HFF-Myc (cell line): ENCODE results near the gene PTH.

Source experiments
- DNase-seq: peaks from one replicate; pipeline ENCODE4 v3.0.0-alpha.2; 2011; ENCODE audit warnings: low read depth; ENCODE audit errors: extremely low read depth
- H3K4me3 ChIP-seq: replicated peaks from 2 replicates; pipeline ENCODE4 v1.5.1; 2011; ENCODE audit warnings: low read depth, mild to moderate bottlenecking, control low read depth, low read length
- CTCF ChIP-seq: IDR thresholded peaks from 2 replicates; pipeline ENCODE4 v1.5.1; 2012; ENCODE audit warnings: mild to moderate bottlenecking, low read depth, low read length, control low read depth; ENCODE audit errors: missing control alignments

Gene PTH

DNA sequence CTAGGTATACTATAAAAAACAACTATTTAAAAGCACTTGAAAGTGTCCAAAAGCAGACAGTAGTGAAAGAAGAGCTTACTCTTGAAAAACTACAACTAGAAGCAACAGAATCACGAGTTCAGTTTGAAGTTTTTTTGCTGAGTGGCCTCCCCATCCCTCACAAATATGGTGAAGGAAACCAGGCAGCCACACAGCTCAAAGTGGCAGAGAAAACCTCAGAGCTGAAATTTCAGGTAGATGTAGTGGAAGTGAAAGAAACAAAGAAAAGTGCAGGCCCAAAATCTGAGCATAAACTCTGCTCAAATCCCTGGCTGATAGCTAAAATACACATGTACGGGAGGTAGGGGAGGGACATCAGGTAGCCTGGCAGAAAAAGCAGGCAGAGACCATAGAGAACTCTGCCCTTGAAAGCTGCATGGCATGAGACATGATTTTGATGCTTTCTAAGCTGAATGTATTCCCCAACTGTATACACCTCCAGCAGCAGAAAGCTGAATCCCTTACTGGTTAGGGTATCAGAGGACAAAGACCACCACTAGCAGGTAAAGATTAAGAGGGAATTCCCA is 44.9 kb downstream of the PTH start:
- DNase-seq = no peak
- no peak for TF ChIP-seq CTCF
- no peak overlapping the region for H3K4me3 ChIP-seq

DNA sequence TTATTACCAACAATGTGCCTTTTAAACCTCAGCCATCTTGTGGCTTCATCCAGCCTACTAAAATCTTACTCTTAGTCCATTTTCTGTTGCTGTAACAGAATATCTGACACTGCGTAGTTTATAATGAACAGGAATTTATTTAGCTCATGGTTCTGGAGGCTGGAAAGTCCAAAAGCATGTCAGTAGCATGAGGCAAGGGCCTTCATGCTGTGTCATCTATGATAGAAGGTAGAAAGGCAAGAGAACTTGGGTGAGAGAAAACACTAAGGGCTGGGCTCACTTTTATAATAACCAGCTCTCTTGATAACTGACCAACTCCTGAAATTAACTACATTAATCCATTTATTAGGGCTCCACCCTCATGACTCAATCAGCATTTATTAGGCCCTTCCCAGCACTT is 46.3 kb downstream of the PTH start:
- no peak for TF ChIP-seq CTCF
- no peak overlapping the region for H3K4me3 ChIP-seq
- DNase-seq = no peak

GRCh38 chr11:13448876-13449275 is 46.9 kb downstream of the PTH start:
- DNase-seq = no peak
- no peak for TF ChIP-seq CTCF
- H3K4me3 ChIP-seq = no peak overlapping the region

DNA sequence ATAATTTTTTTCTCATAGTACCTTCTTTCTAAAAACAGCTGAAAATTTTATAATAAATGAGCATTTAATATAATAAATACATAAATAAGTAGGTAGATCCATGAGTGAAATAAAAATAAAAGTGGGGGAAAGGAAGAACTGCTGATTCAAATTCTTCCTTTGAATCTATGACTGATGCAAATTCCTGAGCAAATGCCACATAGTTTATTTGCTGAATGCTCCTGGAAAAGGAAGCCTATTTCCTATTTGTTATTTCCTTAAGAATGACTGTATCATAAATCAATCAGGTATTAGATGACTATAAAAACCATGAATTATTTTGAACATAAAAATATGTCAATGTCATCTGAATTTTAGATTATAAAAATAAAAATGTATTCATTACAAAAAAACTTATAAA is 49.4 kb downstream of the PTH start:
- no peak for TF ChIP-seq CTCF
- no peak overlapping the region for H3K4me3 ChIP-seq
- no peak for DNase-seq

DNA sequence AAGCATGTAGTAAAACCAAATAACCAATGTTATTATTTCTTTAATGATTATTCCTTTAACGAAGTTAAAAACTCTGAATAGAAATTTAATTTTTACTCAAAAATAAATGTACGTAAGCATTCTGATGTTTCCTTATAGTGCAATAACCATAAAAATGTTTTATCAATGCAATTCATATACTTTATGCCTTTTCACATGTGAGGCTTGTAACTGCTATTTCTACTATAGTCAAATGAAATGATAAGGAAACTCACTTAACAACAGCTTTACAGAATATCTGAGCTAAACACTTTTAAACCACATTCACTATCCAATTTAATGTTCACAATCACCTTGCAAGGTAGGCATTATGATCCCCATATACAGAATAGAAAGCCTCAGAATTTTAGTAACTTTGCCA is 50.2 kb downstream of the PTH start:
- no peak for DNase-seq
- TF ChIP-seq CTCF = no peak
- H3K4me3 ChIP-seq = no peak overlapping the region
